Left colon (tissue), 2 donors: Measurements from ENCODE around the gene NUAK1. TPM values are rescaled to one million over a fixed set of nuclear protein-coding genes. Genes with fewer than 3 reads are reported as not detected.
A peak's percentile ranks its signal among the peaks of the same experiment; 100 is the strongest.

Experiments used
- ATAC-seq: fragments of 200-7000 bp; cut with Tn5 transposase; one replicate; pipeline ENCODE4 v1.9.1; 2020; ENCODE audit warnings: mild to moderate bottlenecking, moderate library complexity
- DNase-seq, 2 donors: peaks; one replicate each; pipeline ENCODE4 v3.0.0-alpha.2; 2020
- intact Hi-C, 2 donors: fragments of 100-400 bp; cut with DNase I in 1 of 2; cut with micrococcal nuclease in 1 of 2; formaldehyde crosslinking; loops; one replicate each; pipeline versions ENCODE4 v1.11.2 to v1.14.0; 2022; cut with DNase I, micrococcal nuclease
- total RNA-seq, 2 donors: library from RNA; stranded (reverse); fragmentation: NEBNext Ultra II Directional; extraction: Animal tissue kit (Norgen Biotek cat#: 25700); gene quantifications; one replicate each; pipeline ENCODE4 v1.2.1, GENCODE V29; 2021
- donor health status: DM: no; HTN: no; CAD: no.
- donor health status: DM: yes; HTN: yes; CAD: no.

NUAK1 gene
- total RNA-seq, 2 donors from 2014 or later = 3.8 to 4.2 TPM

DNA sequence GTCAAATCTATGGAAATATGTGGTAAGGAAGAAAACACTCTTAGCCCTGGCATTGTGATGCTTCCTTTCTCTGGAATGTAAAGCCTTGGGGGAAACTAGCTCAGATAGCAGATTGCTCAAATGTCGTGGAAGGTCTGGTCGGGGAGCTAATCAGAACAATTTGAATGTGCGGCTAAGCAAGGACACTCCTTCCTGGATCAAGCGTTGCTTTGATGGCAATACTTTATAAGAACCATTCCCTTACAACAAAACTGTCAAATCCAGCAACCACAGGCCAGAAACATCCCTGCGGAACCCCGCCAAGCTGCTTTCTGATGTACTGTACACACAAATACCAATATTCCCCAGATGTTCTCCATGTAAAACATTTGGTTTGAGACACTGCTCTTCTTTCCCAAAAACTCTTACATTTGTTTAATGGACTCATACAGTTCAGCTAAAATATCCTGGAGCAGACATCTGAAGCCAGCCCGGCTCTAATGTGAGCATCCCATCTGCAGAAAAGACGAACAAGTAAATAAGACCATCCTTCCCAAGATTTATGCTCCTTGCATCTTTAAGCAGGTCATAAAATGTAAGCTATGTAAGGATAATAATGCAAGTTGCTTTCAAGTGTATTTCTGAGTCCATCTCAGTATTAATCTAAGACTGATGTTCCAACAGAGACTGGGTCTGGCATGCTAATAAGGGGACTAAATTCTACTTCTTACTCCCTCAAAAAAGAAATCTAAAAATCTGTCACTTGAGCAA is 20.2 kb downstream of the NUAK1 start:
- intact Hi-C loops = no loop called here
- ATAC-seq (no peak), DNase-seq (no peak)

GRCh38 chr12:106115440-106115839 is 23.3 kb downstream of the NUAK1 start:
- ATAC-seq (no peak), DNase-seq (no peak)
- intact Hi-C loops = no loop called here

- no peak for DNase-seq
- intact Hi-C loops = no loop called here
- ATAC-seq = no peak
Measured at GRCh38 chr12:106114447-106115068, 24.2 kb downstream of the NUAK1 start.

- no peak for ATAC-seq
- DNase-seq = no peak
- intact Hi-C loops = no loop called here
Measured at GRCh38 chr12:106113824-106114446, 24.8 kb downstream of the NUAK1 start.

DNA sequence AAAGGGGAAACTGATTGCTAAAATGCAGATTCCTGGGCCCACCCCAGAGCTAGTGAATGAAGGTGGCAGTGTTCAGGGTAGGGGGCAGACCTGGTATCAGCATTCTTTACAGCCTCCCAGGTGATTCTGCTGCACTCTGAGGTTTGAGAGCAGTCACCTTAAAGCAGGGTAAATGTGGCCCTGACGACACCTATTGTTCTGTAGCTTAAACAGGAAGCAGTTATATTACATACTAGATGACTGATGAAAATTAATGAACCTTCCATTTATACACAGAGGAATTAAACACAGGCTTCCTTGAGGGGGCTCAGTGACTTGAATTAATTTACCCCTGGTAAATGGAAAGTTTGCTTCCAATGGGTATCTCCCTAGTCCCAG is 25.3 kb downstream of the NUAK1 start:
- ATAC-seq = no peak
- no peak for DNase-seq
- intact Hi-C loops = no loop called here

DNA sequence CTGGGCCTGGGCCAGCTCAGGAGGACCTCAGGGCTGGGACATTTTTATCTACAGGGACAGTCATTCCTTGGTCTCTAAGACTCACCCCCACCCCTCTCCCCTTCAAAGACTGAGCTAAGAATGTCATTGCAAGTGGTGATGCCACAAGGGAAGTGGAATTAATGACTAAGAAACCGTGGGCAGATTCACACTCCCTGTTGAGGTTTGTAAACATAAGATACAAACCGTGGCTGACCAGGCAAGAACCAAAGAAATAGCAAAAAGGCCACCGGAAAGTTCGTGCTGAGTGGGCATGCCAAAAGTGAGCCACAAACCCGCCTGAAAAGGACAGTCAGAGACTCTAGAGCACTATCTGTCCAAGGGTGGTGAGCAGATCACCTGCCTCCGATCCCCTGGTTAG is 25.7 kb downstream of the NUAK1 start:
- intact Hi-C loops = no loop called here
- ATAC-seq = no peak

GRCh38 chr12:106112145-106112821 is 26.5 kb downstream of the NUAK1 start:
- no peak for ATAC-seq
- intact Hi-C loops = no loop called here

More for the DNA sequence above, 25.7 kb downstream of the NUAK1 start:
- no peak for DNase-seq

GRCh38 chr12:106110626-106111300 is 28.0 kb downstream of the NUAK1 start:
- ATAC-seq = peak; percentile 64
- intact Hi-C loops = no loop called here
- peak; percentile 36 to 56 for DNase-seq

More at GRCh38 chr12:106112145-106112821, 26.5 kb downstream of the NUAK1 start:
- no peak for DNase-seq

DNA sequence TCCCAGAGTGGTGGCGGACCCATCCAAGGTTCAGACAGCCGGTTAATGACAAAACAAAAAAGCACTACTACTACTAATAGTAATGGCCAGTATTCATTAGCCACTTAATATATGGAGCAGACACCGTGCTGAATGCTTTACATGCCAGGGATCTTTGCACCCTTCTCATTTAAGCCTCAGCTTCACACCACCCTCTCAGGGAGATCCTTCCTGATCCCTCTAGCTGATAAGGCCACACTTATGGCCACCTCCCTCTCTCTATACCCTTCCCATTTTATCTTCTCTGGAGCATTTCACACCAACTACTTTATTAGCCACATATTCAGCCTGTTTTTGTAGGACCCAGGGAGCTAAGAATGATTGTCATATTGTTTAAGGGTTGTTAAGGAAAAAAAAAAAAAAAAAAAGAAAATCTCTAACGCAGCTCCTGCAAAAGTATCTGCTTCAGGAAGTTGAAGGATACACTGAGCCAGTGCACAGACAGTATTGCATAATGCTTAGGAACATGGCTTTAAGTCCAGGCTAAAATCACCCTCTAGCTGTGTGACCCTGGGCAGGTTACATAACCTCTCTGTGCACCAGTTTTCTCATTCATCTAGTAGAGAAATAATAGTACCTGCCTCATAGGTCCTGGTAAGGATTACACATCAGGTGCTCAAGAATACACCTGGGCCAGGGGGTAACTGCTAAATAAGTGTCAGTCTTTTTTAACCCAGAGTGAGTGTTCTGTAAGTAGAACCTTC is 29.4 kb downstream of the NUAK1 start:
- peak; percentile 44 for ATAC-seq
- intact Hi-C loops = no loop called here
- DNase-seq = no peak

- peak; percentile 89 for ATAC-seq
- intact Hi-C loops = no loop called here
- DNase-seq = peak; percentile 51 to 74
Measured at GRCh38 chr12:106108185-106108835, 30.4 kb downstream of the NUAK1 start.

- intact Hi-C loops = no loop called here
- ATAC-seq = peak; percentile 17
- no peak for DNase-seq
Measured at GRCh38 chr12:106107566-106107965, 31.2 kb downstream of the NUAK1 start.

DNA sequence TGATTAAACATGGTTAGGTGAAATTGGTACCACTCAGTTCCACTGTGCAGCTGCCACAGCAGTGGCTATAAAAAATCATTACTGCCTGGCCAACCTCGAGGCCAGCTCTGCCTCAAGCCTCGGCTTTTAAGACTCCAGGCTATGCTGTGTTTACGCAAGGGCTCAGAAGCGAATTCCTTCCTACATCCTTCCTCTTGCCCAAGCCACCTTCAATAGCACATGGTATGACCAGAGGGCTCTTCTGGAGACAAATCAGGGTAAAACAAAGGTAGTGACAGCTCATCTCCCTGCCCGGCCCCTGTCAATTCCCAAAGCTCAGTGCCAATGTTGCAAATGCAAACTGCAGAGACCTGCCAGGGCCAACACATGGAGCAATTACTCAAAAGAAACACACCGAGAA is 31.9 kb downstream of the NUAK1 start:
- intact Hi-C loops = no loop called here
- ATAC-seq (peak; percentile 9), DNase-seq (no peak)

GRCh38 chr12:106106061-106106566 is 32.6 kb downstream of the NUAK1 start:
- DNase-seq = no peak
- ATAC-seq = no peak
- intact Hi-C loops = no loop called here

GRCh38 chr12:106101803-106102202 is 37.0 kb downstream of the NUAK1 start:
- DNase-seq (no peak), ATAC-seq (no peak)
- intact Hi-C loops = no loop called here

- intact Hi-C loops = no loop called here
- ATAC-seq (no peak), DNase-seq (no peak)
Measured at GRCh38 chr12:106098691-106099200, 40.0 kb downstream of the NUAK1 start.

DNA sequence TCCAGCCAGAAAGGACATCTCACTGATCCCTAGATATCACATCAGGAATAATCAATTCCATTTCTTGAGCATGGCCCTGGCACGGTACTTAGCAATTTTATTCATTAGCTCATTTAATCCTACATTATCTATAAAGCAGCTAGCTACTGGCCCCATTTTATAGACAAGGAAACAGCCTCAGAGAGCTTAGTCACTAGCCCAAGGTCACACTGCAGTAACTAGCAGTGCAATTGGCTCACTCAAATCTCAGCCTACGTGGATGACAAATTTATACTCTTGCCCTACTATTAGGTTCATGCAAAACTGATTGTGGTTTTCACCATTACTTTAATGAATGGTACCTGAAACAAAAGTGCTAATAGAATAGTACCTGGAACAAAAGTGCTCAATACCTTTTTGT is 41.7 kb downstream of the NUAK1 start:
- ATAC-seq (no peak), DNase-seq (no peak)
- intact Hi-C loops = no loop called here

GRCh38 chr12:106096376-106096775 is 42.4 kb downstream of the NUAK1 start:
- no peak for ATAC-seq
- intact Hi-C loops = no loop called here
- DNase-seq = no peak

GRCh38 chr12:106094304-106094703 is 44.5 kb downstream of the NUAK1 start:
- DNase-seq = no peak
- ATAC-seq = no peak

More at GRCh38 chr12:106094304-106094703, 44.5 kb downstream of the NUAK1 start:
- intact Hi-C loops = no loop called here
